Purkinje cell (primary cell): Measurements from ENCODE around the gene NLRP1. TPM values are rescaled to one million over a fixed set of nuclear protein-coding genes. Genes with fewer than 3 reads are reported as not detected.

Experiments
- polyA plus RNA-seq: library from polyadenylated mRNA; unstranded; fragments of >200 nt; fragmentation: Nextera tagmentation; gene quantifications from 2 replicates; pipeline ENCODE4 v1.2.1, GENCODE V29; 2014

Gene NLRP1
- 2.6 and 15.2 TPM in 2 replicates for polyA plus RNA-seq

DNA sequence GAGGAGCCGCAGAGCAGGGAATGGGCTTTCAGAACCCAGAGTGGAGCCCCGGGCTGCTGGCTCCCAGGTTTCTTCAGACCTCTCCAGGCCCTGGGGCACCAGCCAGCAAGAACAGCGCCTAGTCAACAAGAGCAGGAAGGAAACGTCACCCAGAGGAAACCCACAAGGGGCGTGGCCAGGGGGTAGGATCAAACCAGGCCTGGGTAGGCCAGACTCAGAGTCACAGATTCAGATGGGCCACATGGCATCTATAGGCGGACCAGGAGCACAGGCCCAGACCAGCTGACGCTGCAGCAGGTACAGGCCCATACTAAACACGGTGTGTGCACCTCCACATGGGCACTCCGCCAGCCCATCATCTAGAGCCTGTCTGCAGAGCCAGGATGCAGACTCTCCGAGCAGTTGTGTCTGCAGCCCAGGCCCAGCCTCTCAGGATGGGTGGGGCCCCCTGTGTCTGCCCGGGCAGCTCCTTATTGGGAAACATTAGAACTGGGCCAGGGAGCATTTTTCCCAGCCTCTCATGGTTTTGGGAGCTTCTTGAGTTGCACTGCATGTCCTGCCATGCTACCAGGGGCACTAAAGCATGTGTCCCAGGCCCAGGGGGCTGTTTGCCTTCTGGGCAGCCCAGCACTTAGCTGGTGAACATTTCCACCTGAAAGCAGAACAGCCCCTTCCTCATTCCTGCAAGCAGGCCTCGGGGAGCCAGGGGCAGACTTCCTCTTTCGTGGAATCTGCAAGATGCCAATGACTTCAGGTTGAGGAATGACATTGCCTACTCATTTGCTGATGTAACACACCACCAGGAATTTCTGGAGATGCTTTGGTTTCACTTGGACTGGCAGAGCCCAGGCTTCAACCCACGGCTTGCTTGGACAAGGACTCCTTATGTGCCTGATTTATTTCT, at the start of gene NLRP1:
NLRP1 (minus strand) TSS at position 127 of the 904 bp plus-strand sequence. CDS start 552 bp downstream, outside the sequence.

DNA sequence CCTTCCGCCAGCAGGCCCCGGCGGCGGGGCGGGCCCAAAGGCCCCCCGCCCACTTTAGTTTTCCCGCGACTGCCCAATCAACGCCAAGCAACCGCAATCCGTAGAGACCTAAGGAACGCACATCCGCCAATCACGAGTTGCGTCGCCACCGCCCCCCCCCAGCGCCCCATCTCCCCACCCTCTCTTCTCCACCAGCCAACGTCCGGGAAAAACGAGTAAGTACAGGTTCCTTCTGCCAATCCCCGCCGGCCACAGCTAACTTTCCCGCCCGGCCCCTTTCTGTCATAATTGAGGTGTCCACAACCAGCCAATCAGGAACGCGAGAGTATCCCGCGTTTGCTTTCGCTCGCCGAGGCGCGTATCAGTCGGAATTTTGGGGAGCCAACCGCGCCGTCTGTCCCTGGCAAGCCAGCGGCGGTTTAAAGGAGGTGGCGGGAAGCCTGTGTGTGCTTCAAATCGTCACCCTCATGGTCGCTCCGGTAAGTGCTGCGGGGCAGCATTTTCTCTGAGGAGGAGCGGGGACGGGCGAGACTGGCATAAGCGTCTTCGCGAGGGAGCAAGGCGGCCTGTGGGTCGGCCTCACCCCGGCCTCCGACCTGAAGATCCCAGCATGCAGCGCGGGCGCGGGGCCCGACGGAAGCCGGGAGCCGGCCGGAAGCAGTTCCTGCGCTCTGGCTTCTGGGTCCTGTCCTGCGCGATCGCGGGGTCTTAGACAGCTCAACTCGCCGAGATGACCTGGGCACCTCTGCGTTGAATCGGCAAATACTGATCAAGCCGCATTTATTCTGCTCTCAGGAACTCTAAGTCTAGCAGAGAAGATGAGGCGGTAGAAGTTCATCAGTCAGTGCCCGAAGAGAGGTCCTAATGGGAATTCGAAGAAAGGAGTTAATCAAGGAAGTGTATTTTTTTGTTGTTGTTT, 97.8 kb downstream of the NLRP1 start, which contains the start of gene MIS12:
MIS12 (plus strand) TSS at position 361 of the 919 bp plus-strand sequence. CDS start 2,297 bp downstream, outside the sequence.

DNA sequence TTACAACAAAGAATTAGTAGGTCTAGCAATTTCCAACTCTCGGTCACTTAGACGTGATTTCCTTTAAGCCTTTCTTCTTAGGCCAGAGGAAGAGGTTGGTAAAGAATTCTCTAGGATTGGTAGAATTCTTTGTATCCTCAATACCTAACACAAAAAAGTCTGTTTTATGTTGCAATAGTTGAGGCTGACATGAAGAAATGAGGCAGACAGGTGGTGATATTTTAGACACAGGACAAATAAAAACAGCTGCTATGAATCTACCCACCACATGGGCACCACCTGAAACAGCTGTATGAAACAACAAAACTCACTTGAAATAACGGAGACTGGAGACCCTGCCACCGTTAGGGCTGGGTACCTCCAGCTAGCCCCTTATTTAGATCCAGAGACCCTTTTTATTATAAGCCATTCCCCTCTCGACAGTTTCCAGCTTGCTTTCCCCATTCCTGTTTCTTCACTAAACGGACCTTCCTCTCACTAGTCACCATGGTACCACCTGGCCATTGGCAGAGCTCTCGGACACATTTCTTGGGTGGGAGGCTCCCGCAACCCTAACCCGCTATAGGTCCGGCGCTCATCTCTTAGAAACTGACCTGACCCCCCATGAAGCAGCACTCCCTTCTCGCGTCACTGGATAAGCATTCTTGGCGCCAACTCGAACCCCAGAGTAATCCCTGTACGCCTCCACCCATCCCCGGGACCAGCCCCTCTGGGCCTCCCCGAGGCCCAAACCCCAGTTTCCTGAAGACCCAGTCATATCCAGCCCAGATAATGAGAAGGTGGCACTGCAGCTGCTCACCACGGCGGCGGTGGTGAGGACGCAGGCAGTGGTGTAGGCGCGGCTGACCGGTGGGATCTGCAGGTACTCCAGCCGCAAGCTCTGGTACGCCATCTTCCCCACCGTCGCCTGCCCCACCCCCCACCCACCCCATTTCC, 98.8 kb downstream of the NLRP1 start, which contains the start of gene DERL2:
DERL2 (minus strand) TSS at position 909 of the 936 bp plus-strand sequence; CDS start at position 892, 17 bp downstream.

Other genes with a start within 250 kb of the NLRP1 start
- gene NUP88, start 164.8 kb downstream of the NLRP1 start, polyA plus RNA-seq, result 12.4 and 45.8 TPM in 2 replicates
- 103 and 104 TPM in 2 replicates for gene RPAIN, start 164.3 kb downstream of the NLRP1 start, polyA plus RNA-seq
- 99.5 and 110 TPM in 2 replicates for gene C1QBP, start 145.4 kb downstream of the NLRP1 start, polyA plus RNA-seq
- 6.9 and 8.8 TPM in 2 replicates for gene DHX33, start 115.5 kb downstream of the NLRP1 start, polyA plus RNA-seq
- gene DERL2, start 98.3 kb downstream of the NLRP1 start, polyA plus RNA-seq, result 65.2 and 89.9 TPM in 2 replicates
- 9.3 and 16.0 TPM in 2 replicates for gene MIS12, start 97.9 kb downstream of the NLRP1 start, polyA plus RNA-seq